Stimulated activated CD4-positive, alpha-beta T cell treated with anti-CD3 and anti-CD28 coated beads, Interleukin-4, amount 100 ng/mL, for 48 hours (primary cell): ENCODE measurements around the gene ARPC1A.
A peak's percentile ranks its signal among the peaks of the same experiment; 100 is the strongest.
"Not testable (repeated sequence)": the region's sequence is repeated elsewhere in the genome, so short reads cannot be mapped to it uniquely, and the experiment has no call there.

Source experiments
- DNase-seq, 2 donors: peaks; one replicate each; pipeline ENCODE4 v3.0.0-alpha.2; 2020; ENCODE audit warnings: low read depth in 2 of 2

The ARPC1A gene

DNA sequence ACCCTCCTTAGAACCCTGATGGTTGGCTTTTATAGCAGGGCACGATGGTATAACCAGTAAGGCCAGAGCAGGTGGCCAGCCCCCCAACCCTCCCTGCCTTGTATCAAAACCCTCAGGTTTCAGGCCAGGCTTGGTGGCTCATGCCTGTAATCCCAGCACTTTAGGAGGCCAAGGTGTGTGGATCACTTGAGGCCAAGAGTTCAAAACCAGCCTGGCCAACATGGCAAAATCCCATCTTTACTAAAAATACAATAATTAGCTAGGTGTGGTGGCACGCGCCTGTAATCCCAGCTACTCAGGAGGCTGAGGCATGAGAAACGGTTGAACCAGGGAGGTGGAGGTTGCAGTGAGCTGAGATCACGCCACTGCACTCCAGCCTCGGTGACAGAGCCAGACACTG is 3.0 kb upstream of the ARPC1A start:
- DNase-seq = not testable (repeated sequence)

DNA sequence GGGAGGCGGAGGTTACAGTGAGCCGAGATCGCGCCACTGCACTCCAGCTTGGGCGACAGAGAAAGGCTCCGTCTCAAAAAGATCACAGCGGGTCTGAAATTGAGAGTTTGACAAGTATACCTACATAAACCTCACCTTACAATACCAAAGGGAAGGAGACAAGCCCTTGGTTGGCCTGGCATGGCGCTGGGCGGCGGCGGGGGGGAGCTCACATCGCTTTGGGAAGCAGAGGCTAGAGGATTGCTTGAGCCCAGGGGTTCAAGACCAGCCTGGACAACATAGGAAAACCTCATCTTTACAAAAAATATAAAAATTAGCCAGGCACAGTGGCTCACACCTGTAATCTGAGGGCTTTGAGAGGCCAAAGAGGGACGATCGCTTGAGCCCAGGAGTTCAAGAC is 1.1 kb upstream of the ARPC1A start:
- DNase-seq = no peak

DNA sequence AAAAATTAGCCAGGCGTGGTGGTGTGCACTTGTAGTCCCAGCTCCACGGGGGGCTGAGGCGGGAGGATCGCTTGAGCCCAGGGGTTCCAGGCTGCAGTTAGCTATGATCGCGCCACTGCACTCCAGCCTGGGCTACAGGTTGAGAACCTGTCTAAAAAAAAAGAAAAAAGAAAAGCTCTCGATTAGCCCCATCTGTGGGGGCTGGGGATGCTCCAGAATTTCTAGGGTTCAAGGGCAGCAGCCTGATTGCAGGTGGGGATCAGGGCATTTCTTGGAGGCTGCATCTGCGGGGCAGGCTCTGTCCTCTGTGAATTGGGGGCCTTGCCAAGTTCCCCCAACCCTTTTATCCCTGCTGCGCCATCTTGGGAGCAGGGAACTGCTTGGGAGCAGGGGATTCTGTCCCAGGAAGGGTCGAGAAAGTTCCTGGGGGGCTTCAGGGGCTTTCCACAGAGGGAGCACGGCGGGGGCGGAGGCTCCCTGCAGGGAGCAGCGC is 651 bp upstream of the ARPC1A start:
- DNase-seq = no peak

DNA sequence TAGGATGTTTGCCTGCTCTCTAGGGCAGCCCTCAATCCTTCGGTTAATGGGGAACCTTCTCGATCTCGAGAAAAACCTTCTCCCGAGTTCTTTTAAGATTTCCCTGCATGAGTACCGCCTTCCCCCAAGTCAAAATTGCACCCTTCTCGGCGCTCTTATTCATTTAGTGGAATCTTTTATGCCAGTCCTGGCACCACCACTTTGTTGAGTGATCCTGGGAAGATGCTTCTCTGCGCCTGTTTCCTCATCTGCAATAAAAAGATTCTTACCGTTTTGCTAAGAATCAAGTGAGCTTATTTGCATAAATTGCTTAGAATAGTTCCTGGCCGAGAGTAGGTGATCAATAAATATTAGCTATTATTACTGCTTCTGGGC is 697 bp downstream of the ARPC1A start:
- no peak for DNase-seq

DNA sequence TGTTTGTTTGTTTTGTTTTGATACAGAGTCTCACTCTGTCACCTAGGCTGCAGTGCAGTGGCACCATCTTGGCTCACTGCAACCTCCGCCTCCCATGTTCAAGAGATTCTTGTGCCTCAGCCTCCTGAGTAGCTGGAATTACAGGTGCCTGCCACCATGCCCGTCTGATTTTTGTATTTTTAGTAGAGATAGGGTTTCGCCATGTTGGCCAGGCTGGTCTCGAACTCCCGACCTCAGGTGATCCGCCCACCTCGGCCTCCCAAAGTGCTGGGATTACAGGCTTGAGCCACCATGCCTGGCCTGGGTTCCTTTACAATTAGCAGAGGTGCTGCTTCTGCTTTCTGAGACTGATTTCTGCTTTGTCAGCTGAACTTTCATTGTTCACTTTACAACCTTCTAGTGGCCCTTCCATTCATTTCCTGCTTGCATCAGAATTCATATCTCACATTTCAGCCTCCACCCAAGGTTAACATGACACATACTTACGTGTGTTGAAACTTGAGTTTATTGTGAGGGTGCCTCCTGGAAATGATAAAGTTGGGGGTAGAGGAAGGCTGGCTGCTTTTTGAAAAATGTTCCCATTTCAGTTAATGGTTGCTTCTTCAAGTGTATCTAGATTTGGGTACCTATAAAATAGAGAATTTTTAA is 4.7 kb downstream of the ARPC1A start:
- DNase-seq = not testable (repeated sequence)

DNA sequence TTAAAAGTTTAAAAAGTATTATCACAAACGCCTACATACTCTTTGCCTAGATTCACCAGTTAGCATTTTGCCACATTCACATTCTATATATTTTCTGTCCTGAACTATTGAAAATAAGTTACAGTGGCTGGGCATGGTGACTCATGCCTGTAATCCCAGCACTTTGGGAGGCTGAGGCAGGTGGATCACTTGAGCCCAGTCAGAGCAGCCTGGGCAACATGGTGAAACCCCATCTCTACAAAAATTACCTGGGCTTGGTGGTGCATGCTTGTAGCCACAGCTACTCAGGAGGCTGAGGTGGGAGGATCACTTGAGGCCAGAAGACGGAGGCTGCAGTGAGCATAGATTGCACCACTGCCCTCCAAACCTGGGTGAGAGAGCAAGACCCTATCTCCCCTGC is 5.3 kb downstream of the ARPC1A start:
- no peak for DNase-seq

DNA sequence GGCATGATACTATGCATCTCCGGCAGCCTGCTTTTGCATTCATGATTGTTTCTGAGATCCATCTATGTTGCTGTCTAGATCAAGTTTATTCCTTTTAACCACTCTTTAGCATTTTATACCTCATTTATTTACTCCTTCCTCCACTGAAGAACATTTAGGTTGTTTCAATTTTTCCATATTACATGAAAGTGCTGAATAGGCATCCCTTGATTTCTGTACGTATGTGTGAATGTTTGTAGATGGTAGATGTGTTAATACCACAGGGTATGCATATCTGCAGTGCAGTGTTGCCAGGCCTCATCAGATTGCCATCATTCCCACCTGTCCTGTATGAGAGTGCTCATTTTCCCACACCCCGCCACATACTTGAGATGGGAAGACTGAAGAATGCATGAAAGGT is 13.9 kb downstream of the ARPC1A start:
- no peak for DNase-seq

DNA sequence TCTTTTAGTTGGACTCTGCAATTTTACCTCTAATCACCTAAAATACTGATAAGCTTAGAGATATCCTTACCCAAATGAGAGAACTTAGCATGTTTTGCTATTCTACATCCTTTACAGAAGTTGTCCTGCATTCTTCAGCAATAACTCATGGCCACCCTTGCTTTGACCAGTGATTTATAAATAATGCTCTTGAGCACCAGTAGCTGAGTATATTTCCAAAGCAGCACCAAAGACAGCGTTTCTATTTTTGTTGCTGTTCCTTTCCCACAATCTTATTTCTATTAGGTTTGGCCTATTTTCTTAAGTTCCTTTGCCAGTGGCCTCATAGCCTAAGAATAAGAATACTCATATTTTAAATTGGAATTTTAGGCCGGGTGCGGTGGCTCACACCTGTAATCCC is 15.0 kb downstream of the ARPC1A start:
- DNase-seq = no peak

DNA sequence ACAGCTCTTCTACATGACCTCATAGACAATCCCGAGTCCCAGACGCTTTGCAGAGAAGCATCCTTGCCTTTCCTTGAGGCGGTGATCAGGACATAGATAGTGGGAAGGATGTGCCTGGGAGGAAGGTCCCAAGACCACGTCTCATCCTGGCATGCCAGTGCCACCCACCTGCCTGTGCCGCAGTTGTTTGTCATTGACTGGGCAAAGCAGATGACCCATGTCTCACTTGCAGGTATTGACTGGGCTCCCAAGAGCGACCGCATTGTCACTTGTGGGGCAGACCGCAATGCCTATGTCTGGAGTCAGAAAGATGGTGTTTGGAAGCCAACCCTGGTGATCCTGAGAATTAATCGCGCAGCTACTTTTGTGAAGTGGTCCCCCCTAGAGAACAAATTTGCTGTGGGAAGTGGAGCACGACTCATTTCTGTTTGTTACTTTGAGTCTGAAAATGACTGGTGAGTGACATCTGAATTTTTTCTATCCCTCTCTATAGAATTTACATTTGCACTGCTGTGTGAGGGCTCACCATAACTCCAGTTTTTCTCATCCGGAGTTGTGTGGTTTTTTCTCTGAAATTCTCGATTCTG is 18.5 kb downstream of the ARPC1A start:
- no peak for DNase-seq

DNA sequence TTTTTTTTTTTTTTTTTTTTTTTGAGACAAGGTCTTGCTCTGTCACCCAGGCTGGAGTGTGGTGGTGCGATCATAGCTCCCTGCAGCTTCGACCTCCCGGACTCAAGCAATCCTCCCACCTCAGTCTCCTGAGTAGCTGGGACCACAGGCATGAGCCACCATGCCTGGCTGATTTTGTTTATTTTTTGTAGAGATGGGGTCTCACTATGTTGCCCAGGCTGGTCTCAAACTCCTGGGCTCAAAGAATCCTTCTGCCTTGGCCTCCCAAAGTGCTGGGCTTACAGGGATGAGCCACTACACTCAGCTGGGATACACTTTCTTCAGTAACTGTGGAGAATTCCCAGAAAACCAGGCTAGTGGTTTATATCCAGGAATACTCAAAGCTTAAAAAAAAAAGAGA is 24.9 kb downstream of the ARPC1A start:
- not testable (repeated sequence) for DNase-seq

DNA sequence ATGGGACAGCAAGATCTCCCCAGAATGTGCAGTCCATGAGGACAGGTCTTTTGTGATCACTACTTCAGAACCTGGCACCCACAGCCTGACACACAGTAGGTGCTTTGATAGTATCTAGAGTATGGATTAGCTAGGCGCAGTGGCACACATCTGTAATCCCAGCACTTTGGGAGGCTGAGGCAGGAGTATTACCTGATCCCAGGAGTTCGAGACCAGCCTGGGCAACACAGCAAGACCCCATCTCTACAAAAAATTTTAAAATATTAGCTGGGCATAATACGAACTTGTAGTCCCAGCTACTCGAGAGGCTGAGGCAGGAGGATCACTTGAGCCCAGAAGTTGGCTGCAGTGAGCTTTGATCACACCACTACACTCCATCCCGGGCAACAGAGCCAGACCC is 26.5 kb downstream of the ARPC1A start:
- DNase-seq = no peak

DNA sequence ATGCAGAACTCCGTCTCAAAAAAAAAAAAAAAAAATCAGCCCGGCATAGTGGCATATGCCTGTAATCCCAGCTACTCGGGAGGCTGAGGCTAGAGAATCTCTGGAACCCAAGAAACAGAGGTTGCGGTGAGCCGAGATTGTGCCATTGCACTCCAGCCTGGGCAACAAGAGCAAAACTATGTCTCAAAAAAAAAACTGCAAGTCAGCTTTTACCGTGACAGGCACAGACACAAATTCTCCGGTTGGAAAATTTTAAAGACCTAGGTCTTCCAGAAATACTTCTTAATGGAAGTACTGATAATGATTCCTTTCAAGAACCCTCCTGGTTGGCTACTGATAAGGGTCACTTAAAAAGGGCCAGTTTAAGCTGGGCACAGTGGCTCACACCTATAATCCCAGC is 29.4 kb downstream of the ARPC1A start:
- no peak for DNase-seq

DNA sequence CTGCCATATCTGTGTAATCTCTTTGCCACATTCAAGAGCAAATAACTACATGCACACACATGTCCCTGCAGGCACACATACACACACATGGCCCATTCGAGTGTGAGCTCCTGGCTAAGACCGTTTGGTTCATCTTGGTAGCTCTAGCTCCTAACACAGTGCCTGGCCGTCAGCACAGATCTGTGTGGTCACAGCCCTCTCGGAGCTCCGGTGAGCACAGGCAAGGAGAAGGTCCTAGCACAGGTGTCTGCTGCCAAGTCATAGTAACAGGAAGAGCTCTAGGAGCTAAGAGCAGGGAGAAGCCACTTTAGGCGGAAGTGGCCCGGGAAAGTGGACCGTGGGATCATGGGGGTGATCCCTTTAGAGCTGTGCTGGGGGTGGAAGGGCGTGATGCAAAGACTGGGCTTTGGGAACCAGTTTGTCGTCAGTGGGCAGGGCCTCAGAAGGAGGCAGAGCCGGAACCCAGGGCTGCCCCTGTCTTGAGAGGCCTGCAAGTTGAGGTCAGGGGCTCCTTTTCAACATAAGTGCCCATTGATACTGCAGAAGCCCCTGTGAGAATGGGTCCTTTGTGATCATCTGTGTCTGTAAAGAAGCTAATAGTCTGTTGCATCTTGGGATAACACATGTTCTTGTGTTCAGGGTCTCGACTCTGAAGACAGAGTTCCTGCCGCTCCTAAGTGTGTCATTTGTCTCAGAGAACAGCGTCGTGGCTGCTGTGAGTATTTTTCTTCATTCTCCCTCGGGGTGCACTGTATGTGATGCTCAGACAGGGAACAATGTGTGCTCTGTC is 32.2 kb downstream of the ARPC1A start:
- DNase-seq = no peak

DNA sequence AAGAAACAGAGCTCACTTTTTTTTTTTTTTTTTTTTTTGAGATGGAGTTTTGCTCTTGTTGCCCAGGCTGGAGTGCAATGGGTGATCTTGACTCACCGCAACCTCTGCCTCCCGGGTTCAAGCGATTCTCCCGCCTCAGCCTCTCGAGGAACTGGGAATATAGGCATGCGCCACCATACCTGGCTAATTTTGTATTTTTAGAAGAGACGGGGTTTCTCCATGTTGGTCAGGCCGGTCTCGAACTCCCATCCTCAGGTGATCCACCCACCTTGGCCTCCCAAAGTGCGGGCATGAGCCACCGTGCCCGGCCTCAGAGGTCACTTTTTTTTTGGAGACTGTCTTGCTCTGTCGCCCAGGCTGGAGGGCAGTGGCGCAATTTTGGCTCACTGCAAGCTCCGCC is 32.8 kb downstream of the ARPC1A start:
- DNase-seq = not testable (repeated sequence)

DNA sequence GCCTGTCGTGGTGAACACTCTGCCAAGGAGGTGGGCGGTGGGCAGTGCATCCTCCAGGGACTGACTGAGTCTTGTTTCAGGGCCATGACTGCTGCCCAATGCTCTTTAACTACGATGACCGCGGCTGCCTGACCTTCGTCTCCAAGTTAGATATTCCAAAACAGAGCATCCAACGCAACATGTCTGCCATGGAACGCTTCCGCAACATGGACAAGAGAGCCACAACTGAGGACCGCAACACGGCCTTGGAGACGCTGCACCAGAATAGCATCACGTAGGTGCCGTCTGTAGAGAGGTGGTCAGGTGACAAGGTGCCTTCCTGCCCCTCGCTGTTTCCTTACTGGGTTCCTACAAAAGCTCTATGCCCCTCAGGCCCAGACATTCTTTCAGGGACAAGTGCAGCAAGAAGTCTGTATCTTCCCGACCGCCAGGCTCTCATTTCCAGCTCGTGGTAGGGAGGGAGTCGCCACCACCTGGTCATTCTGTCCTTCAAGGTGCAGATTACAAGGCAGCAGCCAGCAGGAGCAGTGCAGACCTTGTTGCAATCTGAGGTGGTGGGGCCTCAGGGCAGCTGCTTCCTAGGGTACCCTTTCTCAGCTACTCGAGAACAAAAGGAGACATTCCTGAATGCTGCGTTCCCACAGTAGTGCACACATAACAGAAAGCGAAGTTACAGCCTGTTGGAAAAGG is 33.9 kb downstream of the ARPC1A start:
- DNase-seq = no peak

DNA sequence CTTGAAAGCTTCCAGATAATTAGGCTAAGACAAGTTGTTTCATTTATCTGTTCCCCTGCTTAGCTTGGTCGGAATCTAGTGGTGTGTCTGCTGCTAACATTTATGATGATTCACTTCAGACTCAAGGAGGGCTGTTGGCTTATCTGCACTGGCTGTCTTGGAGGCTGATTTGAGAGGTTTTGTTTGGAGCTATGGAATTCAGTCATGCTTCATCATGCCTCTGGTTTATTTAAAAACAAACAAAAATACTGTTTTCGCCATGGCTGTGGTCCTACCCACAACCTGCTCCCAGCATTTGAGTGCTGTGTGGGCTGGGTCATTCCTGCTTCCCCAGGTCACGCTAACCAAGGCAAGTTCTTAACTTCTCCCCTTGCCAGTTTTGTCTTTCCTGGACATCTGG is 37.1 kb downstream of the ARPC1A start:
- DNase-seq = no peak

DNA sequence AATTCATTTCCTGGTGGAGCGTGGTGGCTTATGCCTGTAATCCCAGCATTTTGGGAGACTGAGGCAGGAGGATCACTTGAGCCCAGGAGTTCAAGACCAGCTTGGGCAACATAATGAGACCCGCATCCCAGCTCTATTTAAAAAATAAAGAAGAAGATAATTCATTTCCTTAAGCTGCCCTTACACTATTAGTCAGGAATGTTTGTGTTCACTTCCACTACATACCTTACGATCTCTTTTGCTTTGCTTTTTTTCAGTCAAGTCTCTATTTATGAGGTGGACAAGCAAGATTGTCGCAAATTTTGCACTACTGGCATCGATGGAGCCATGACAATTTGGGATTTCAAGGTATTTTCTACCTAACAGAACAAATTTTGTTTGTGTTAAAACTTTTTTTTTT is 37.6 kb downstream of the ARPC1A start:
- DNase-seq = no peak

DNA sequence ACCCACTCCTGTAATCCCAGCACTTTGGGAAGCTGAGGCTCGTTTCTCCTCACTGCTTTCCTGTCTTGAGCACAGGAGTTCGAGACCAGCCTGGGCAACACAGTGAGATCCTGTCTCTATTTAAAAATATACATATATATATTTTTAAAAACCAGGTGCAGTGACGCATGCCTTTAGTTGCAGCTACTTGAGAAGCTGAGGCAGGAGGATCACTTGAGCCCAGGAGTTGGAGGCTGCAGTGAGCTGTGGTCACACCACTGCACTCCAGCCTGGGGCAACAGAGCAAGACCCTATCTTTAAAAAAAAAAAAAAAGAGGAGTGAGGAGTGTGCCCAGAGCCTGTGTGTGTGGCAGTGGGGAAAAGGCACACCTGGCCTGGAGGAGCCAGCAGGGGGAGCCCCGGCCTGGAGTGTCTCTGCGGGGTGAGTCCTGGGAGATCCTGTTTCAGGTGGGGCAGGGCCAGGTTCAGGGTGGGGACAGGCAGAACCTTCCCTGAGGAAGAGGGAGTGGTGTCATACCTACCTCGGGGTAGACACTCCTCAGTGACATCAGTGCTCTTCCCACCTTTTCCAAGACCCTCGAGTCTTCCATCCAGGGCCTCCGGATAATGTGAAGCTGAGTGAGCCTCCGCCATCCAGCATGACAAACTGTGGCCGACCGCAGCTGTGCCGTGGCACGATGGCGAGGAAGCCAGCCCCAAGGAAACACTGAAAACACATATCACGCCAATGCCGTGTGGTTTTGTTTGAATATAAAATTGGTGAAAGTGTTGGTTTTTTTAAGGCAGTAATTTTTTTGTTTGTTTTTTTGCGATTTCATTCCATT is 39.8 kb downstream of the ARPC1A start:
- DNase-seq = peak in 1 of 2 donors; percentile 38

DNA sequence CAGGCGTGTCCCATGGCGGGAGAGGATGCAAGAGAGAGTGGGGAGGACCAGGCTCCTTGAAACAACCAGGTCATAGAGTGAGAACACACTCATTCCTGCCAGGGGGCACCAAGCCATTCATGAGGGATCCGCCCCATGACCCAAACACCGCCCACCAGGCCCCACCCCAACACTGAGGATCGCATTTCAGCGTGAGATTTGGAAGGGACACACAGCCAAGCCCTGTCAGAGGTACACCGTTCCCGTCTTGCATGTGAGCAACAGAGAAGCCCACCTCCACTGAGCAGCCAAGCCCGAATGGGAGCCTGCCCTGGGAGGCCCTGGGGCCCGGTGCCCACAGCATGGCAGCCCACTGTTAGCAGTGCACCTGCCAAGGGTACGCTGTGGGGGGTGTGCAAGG is 40.9 kb downstream of the ARPC1A start:
- DNase-seq = no peak

DNA sequence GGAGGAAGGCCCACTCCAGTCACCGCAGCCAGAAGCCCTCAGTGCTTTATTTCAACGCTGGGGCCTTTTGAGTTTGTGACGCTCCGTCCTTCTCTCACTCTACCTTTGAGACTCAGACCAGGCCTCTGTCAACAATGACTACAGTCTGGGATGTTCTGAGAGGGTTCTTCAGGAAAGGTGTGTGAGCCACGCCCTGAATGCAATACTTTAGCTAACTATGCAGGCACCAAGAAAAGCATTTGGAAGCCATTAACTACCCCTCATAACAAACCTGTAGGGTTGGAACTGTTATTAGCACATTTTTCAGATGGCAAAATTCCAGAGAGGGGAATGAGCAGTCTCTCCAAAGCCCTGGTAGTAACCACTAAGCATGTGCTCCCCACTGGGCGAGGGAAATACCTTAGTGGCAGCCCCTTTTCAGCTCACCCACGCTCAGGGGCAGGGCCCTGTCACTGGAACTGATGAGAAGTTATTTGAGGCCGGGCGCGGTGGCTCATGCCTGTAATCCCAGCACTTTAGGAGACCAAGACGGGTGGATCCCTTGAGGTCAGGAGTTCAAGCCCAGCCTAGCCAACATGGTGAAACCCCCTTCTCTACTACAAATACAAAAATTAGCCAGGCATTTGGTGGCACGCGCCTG is 43.2 kb downstream of the ARPC1A start:
- DNase-seq = no peak

DNA sequence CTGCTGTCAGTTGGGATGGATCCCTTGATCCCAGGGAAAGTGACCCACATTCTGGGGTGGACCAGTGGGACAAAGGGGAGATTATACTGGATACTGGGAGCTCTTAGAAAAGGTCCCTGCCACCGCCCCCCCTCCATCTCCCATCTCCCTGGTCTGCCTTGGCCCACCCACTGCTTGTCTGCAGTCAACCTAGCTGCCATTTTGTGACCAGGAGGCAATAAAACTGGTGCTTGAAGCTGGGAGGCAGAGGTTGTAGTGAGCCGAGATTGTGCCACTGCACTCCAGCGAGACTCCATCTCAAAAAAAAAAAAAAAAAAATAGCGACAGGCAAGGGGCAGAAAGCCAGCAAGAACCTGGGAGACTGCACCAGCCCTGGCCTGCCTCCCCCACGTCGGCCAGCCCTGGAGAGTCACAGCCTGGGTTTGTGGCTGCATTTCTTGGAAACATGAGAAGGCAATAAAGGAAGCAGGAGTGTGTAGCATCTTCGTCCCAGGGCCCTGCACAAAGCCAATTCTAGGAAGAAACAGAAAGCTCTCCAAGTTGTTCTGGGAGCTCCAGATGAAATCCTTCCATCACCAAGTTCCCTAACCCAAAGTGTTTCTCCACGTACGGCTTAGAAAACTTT is 44.2 kb downstream of the ARPC1A start:
- no peak for DNase-seq
